ENCODE data around the gene RECQL. TPM values are rescaled to one million over a fixed set of nuclear protein-coding genes. Genes with fewer than 3 reads are reported as not detected.

RECQL gene
- total RNA-seq (2022) (44.9 and 49.5 TPM in 2 replicates), Bru-seq, nascent RNA (percentile 84 among the genes with signal in this experiment), BruChase-seq, experiment 1, labeled RNA remaining after a 6-hour chase (percentile 91 among the genes with signal in this experiment), BruChase-seq, experiment 2, labeled RNA remaining after a 2-hour chase (percentile 86 among the genes with signal in this experiment)
- long read RNA-seq, transcript RECQL-204 (15 exons, 3,702 nt): major isoform, 102 of 228 reads
- long read RNA-seq, transcript RECQL-203 (16 exons, 2,572 nt): minor isoform, 34 of 228 reads
- long read RNA-seq, partial matches to known transcripts: 9 of 228 reads
- long read RNA-seq, other reads (novel, unspliced or antisense): 83 of 228 reads

- Mint-ChIP-seq H3K4me1 (ENCODE audit: insufficient read depth, unreplicated experiment) (peaks cover 13% of the 10 kb centered on the region), H3K27ac (ENCODE audit: low read depth, unreplicated experiment) (no peak within 1 kb of the TSS), H3K4me3 (ENCODE audit: unreplicated experiment) (no peak within 1 kb of the TSS), H3K9me3 (ENCODE audit: unreplicated experiment) (no peaks in the 10 kb centered on the region), H3K27me3 (ENCODE audit: insufficient read depth, unreplicated experiment) (no peaks in the 10 kb centered on the region), H3K36me3 (ENCODE audit: insufficient read depth, unreplicated experiment) (peaks cover 14% of the 10 kb centered on the region)
- BruUV-seq (replicated peaks): no TSS peak
- DNase-seq (ENCODE audit: unreplicated experiment): peak; percentile 99
- POLR2A ChIA-PET: interaction anchor here (0.6 to 4.2 kb wide), 36 partner anchors 9 to 1043 kb away, joined by 3 to 54 read pairs (median 5); partner anchors contain the start of genes C2CD5, LDHB, PYROXD1 and SPX
- CTCF ChIA-PET: interaction anchor here (0.6 to 1.3 kb wide), 6 partner anchors 23 to 1789 kb away, joined by 3 to 5 read pairs (median 3); no protein-coding TSS in a partner anchor
- TF ChIP-seq CTCF (IDR thresholded peaks at IDR 0.05; ENCODE audit: unreplicated experiment): no peak
- intact Hi-C loops (cut with micrococcal nuclease): loop anchor here (1.0 to 2.0 kb wide), 2 partner anchors 25 to 156 kb away; partner anchors contain the start of genes LDHB and SPX
Observed at GRCh38 chr12:21501258-21502163, at the start of gene RECQL, which contains the start of gene GOLT1B. RECQL (minus strand) TSS chr12:21501635; CDS start chr12:21499570, 2,065 bp downstream. GOLT1B (plus strand) TSS chr12:21501789; CDS start chr12:21501924, 135 bp downstream.

GRCh38 chr12:21547437-21547836 is 46.0 kb upstream of the RECQL start:
- ChIA-PET POLR2A (interaction anchor here (0.7 to 1.1 kb wide), 2 partner anchors 12 to 14 kb away, joined by 3 read pairs; no protein-coding TSS in a partner anchor), CTCF (no interaction called here)
- Mint-ChIP-seq H3K4me3 (ENCODE audit: unreplicated experiment) (no peak overlapping the region), H3K27ac (ENCODE audit: low read depth, unreplicated experiment) (no peak overlapping the region), H3K9me3 (ENCODE audit: unreplicated experiment) (no peaks in the 10 kb centered on the region), H3K36me3 (ENCODE audit: insufficient read depth, unreplicated experiment) (no peaks in the 10 kb centered on the region), H3K27me3 (ENCODE audit: insufficient read depth, unreplicated experiment) (no peaks in the 10 kb centered on the region), H3K4me1 (ENCODE audit: insufficient read depth, unreplicated experiment) (no peaks in the 10 kb centered on the region)
- intact Hi-C loops (cut with micrococcal nuclease): no loop called here
- TF ChIP-seq CTCF (IDR thresholded peaks at IDR 0.05; ENCODE audit: unreplicated experiment): no peak
- no peak for DNase-seq (ENCODE audit: unreplicated experiment)
- no TSS peak for BruUV-seq (replicated peaks)

GRCh38 chr12:21546716-21547115 is 45.3 kb upstream of the RECQL start:
- ChIA-PET POLR2A (interaction anchor here (0.6 to 1.1 kb wide), 2 partner anchors 15 to 957 kb away, joined by 3 to 4 read pairs; no protein-coding TSS in a partner anchor), CTCF (no interaction called here)
- intact Hi-C loops (cut with micrococcal nuclease): no loop called here
- Mint-ChIP-seq H3K27me3 (ENCODE audit: insufficient read depth, unreplicated experiment) (no peaks in the 10 kb centered on the region), H3K4me1 (ENCODE audit: insufficient read depth, unreplicated experiment) (no peaks in the 10 kb centered on the region), H3K9me3 (ENCODE audit: unreplicated experiment) (no peaks in the 10 kb centered on the region), H3K36me3 (ENCODE audit: insufficient read depth, unreplicated experiment) (no peaks in the 10 kb centered on the region), H3K4me3 (ENCODE audit: unreplicated experiment) (no peak overlapping the region), H3K27ac (ENCODE audit: low read depth, unreplicated experiment) (no peak overlapping the region)
- BruUV-seq (replicated peaks): no TSS peak
- DNase-seq (ENCODE audit: unreplicated experiment): no peak
- TF ChIP-seq CTCF (IDR thresholded peaks at IDR 0.05; ENCODE audit: unreplicated experiment): no peak

GRCh38 chr12:21545557-21545956 is 44.1 kb upstream of the RECQL start:
- no peak for DNase-seq (ENCODE audit: unreplicated experiment)
- H3K9me3 Mint-ChIP-seq (ENCODE audit: unreplicated experiment): no peaks in the 10 kb centered on the region
- no peaks in the 10 kb centered on the region for H3K27me3 Mint-ChIP-seq (ENCODE audit: insufficient read depth, unreplicated experiment)
- no peaks in the 10 kb centered on the region for H3K36me3 Mint-ChIP-seq (ENCODE audit: insufficient read depth, unreplicated experiment)
- ChIA-PET CTCF (no interaction called here), POLR2A (interaction anchor here (1.5 kb wide), 1 partner anchor 14 kb away, joined by 3 read pairs; no protein-coding TSS in a partner anchor)
- no peak overlapping the region for H3K27ac Mint-ChIP-seq (ENCODE audit: low read depth, unreplicated experiment)
- intact Hi-C loops (cut with micrococcal nuclease): no loop called here
- no TSS peak for BruUV-seq (replicated peaks)
- no peak overlapping the region for H3K4me3 Mint-ChIP-seq (ENCODE audit: unreplicated experiment)
- no peaks in the 10 kb centered on the region for H3K4me1 Mint-ChIP-seq (ENCODE audit: insufficient read depth, unreplicated experiment)
- no peak for TF ChIP-seq CTCF (IDR thresholded peaks at IDR 0.05; ENCODE audit: unreplicated experiment)

Measured in MCF 10A (cell line).